Anterior cingulate cortex (tissue), 58 donors: ENCODE results near the gene SLIT3.
A peak's percentile ranks its signal among the peaks of the same experiment; 100 is the strongest.

ENCODE experiments used
- DNase-seq, 58 donors: peaks; one replicate each; lab custom pipeline; 2025; lab: John Stamatoyannopoulos, UW

The SLIT3 gene

DNA sequence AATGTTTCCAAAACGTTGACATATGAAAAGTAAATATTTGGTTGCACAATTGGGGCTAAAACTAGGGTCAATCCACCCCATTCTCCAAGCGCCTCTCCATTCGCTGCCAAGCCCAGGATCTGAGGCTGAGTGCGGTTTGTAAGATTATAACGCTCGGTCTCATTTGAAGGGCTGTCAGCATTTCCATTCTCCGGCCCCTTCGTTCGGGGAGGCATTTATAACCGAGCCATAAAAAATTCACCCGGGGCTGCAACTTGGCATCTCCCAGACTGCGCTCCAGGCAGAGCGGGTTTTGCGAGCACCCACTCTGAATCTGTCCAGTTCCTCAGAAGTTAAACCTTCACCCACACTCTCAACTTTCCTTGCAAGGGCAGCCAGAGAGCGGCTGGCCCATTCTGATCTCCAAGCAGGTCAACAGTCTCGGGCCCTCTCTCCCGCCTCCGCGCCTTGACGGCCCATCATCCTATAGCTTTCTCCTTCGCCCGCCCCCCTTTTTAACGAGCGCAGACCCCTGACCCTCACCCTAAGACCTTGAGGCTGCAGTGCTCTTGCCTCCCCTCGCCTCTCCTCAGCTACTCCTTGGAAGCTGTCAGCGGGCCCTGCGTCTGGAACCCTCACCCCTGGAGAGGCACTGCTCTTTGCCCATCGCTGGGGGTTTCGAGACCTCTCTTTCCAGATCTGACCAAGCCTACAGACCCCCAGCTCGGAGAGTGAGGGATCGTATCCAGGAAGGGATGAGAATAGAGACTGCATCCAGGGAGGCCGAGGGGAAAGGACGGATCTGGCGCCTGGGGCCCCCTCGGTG, 1.1 kb downstream of the SLIT3 start:
- peak in 1 of 58 donors; percentile 11 for DNase-seq

- no peak for DNase-seq
Observed at GRCh38 chr5:169299191-169299662, 1.7 kb downstream of the SLIT3 start.

DNA sequence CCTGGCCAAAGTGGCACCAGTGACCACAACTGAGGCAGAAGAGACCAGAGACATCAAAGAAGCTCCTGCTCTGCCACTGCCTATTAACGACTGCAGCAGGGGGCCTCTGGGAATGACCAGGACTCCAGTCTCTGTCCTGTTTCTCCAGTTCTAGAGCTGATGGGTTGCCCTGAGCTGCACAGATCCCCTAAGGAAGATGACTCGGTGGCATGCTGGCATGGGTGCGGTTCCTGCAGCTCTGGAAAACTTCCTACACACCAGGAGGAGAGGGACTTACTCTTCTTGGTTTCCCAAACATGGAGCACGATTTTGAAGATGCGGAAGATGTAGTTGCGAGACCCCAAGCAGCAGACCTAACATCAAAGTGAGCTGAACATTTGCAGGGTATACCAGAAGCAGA, 2.7 kb downstream of the SLIT3 start:
- DNase-seq = no peak

DNA sequence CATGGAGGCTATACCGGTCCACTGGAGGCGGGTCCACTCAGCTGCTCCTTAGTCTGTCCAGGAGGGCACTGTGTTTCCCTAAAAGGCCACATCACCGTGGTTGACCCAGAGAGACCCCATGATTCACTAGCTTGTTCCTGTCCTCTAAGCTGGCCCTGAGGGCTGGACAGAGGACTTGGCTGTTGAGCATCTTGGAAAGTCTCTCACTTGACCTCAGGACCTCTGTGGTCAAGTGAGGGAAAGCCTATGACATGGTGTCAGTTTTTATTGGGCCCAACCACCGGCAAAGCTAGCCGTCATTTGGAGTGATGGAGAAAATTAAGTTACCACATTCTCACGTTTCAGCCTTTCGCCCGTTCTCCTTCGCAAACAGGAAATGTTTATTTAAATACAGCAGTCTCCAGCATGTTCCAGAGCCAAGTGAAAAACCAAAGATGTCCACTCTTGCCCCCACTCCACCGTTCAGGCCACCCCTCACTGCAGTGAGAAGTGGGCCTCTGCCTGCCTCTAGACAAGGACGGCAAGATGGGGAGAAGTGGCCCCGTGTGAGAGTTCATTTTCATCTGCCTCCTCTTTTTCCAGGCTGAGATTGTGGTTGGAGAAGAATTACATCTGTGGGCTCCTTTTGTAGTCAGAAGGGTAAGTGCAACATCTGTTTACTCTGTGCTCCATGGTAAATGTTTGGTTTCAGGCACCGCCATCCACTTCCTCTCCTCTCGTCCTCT, 4.4 kb downstream of the SLIT3 start:
- no peak for DNase-seq

DNA sequence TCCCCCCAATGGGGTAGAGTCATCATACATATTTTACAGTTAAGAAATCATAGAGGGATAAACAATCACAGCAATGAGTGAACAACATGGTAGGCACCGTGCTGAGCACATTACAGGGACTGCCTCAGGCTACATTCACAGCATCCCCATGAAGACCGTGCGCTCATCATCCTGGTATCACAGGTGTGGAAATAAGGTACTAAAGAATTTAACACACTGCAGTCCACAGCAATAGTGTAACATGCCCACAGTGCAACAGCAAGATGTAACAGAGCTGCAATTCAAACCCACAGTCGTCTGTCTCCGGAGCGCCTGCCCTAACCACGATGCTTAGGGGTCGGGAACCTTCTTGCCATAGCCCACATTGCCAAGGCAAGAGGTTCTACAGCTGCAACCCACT, 5.6 kb downstream of the SLIT3 start:
- DNase-seq = no peak

- DNase-seq = no peak
Observed at GRCh38 chr5:169294621-169295020, 6.3 kb downstream of the SLIT3 start.

DNA sequence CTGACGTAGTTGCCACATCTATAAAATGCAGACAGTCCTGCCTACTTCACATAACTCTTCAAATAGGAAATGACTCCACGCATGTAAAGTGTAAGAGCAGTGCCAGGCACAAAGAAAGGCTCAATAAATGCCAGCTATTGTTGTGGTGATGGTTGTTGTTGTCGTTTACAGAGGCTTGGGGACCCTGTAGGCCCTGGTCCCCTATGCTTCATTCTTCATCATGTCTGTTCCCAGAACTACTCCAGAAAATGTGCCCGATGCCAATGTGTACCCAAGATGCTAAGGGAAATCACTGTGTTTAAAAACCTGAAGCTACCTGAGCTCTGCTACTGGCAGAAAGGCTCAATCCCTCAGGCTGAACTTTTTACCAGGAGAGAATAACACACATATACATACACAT, 9.1 kb downstream of the SLIT3 start:
- DNase-seq = no peak

- no peak for DNase-seq
Observed at GRCh38 chr5:169290895-169291294, 10.0 kb downstream of the SLIT3 start.

DNA sequence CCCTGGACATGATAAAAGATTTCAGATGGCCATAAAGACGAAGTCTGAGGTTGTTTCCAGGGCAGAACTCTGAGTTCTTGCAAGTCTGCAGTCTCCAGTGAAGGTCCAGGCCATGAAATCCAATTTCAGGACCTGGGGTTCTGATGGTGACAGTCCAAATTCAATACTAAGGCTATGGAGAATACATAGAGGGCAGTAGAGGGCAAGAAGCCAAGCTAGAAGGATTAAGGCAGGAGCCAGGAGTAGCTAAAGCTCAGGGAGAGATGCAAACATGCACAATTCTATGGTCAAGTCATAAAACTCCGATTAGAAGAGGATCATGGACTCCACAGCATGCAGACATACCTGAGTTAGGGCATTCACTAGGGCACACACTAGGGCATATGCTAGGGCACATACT, 11.4 kb downstream of the SLIT3 start:
- no peak for DNase-seq

- no peak for DNase-seq
Observed at GRCh38 chr5:169288066-169288930, 12.6 kb downstream of the SLIT3 start.

DNA sequence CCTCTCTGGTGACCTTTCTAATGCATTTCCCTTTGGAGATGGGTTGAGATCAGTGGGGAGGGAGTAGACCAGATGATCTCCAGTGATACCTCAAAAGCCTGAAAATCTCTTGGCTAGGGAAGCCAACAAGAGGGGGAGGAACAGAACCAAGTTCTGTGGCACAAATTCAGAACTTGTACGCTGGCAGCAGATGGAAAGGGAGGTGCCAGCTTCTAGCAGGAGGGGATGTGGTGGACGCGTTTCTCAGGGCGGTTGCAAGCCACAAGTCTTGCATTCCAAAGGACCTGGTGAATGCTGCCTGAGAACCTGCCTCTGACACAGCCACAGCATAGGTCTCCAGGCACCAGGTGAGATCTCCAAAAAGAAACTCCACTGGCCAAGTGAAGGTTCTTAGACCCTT, 13.4 kb downstream of the SLIT3 start:
- peak in 16 of 58 donors; percentile 4 to 57 (median 20) for DNase-seq

DNA sequence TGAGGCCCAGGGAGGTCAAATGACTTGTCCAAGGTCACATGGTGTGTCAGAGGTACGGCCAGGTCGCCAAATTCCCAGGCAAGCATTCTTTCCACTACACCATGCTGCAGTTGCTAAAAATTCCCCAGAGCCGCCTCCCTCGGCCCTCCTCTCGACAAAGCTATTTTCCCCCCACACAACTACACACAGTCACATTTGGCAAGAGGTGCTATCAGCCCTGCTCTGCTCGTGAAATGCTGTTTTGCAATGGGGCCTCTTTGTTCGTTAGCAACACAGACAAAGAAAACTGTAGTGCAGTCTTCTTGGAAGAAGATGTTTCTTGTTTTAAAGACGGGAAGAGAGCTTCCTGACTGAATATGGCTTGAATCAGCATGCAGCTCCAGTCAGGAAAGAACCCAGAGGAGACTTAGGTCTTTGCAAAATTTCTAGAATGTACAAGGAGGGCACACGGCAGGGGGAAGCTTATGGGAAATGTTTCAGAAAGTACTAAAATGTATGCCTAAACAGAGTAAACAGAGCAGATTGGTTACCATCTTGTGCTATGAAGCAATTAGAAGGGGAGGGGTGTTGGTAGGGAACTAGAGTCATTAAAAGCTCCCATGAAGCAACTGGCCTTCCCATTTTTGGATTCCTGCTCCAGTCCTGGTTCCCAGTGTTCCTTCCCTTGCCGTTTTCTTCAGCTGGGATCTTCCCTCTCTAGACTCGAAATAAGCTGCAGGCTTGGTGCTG, 14.2 kb downstream of the SLIT3 start:
- DNase-seq = peak in 28 of 58 donors; percentile 5 to 66 (median 22)

DNA sequence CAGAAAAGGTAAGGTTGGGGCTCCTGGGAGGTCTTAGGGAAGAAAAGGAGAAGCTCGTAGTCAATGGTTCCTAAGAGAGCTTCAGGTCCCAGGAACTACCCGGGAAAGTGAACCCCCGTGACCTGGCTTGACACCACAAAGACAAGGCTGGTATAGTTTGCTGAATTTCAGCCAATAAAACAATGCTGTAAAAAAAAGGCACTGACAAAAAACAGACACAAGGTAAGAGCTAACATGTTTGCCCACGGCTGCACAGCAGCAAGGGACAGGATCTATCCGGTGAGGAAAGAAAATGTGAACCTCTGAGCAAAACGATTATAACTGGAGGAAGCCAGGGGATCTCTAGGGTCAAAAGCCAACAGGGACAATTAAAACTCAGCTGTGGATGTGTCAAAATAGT, 17.1 kb downstream of the SLIT3 start:
- DNase-seq = no peak

DNA sequence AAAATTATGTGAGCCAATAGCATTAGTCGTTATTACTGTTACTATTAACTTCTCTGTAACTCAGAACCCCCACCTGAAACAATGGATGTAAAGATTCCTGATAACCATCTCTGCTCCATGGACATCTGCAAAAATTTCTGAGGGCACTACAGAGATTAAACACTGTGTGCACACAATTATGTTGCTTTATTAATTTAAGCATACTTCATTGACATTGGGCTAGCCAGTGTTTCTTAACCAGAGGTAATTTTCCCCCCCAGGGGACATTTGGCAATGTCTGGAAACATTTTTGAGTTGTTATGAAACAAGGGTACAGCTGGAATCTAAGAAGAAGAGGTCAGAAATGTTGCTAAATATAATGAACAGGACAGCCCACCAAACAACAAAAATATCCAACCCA, 19.3 kb downstream of the SLIT3 start:
- no peak for DNase-seq

DNA sequence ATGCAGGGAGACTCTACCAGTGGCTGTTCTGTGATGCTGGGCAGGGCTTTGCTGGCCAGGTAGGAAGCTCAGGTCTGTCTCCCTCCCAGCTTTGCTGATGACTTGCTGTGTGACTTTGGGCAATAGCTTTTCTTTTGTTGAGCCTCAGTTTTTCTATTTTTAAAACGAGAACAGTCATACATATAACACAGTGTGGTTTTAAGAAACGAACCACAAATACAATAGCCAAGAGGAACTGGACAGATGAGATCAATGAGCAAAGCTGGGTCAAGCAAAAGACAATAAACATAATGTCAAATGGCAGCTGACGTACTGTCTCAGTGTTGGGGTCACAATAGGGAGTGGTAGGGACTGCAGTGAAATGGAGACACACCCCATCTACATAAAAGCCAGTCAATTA, 20.2 kb downstream of the SLIT3 start:
- DNase-seq = no peak

DNA sequence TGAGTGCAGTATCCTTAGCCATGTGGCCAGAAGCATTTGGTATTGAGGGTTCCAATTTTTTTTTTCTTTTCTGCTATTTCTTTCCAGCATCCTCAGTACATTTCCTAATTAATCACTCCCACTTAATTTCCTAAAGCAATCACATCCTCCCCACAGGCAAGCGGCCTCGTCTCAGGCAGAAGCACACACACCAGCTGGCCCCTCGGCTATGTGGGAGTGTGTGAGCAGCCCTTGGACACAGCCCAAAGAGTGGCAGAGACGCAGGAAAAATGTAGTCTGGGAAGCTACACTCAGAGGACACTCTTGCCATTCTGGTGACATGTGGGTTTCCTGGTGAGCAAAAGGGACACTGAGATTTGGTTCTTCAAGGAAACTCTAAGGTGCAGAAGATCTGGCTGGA, 20.7 kb downstream of the SLIT3 start:
- peak in 33 of 58 donors; percentile 12 to 74 (median 40) for DNase-seq

DNA sequence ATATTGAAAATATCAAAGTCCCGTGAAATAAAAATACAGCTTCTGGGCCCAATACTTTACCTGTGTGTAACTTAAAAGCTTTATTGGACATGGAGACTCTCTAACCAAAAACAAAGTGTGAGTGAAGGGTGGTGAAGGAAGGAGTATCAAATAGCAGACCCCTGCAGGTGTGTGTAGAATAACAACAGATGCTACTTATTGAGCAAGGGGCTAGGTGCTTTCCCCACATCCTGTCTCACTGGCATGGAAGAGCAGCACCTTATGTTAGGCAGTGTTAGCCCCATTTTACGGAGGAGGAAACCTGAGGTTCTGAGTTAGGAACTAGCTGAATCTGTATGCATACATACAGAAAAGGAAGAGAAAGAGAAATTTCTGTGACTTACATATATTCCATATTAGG, 21.8 kb downstream of the SLIT3 start:
- no peak for DNase-seq

DNA sequence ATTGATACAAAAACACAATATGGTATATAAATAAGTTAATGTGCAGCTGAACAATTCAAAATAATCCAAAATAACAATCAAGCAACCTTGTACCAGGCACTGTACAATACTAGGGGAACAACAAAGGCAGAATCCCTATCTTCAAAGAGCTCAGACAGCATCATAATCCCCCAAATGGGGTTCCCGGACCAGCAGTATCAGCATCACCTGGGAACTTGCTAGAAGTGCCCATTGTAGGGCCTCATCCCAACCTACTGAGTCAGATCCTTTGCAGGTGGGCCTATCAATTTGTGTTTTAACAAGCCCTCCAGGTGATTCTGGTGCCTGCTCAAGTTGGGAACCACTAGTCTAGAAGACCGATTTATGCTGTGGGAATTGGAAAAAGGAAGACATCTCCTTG, 27.1 kb downstream of the SLIT3 start:
- no peak for DNase-seq

DNA sequence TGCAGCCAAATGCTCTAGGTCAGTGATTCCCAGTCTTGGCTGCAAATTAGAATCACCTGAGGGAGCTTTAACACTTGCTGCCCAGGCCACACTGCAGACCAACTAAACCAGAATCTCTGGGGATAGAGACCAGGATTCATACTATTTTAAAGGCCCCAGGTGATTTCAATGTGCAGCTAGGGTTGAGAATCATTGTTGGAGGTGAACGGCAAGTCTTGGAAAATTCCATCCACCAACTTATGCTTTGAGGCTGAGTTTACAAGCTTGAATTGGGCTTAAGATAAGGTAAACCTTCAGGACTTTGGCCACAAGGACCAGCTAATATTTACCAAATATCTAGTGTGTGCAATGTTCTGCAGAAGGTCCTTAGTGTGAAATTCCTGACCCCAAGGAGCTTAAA, 27.5 kb downstream of the SLIT3 start:
- DNase-seq = no peak

DNA sequence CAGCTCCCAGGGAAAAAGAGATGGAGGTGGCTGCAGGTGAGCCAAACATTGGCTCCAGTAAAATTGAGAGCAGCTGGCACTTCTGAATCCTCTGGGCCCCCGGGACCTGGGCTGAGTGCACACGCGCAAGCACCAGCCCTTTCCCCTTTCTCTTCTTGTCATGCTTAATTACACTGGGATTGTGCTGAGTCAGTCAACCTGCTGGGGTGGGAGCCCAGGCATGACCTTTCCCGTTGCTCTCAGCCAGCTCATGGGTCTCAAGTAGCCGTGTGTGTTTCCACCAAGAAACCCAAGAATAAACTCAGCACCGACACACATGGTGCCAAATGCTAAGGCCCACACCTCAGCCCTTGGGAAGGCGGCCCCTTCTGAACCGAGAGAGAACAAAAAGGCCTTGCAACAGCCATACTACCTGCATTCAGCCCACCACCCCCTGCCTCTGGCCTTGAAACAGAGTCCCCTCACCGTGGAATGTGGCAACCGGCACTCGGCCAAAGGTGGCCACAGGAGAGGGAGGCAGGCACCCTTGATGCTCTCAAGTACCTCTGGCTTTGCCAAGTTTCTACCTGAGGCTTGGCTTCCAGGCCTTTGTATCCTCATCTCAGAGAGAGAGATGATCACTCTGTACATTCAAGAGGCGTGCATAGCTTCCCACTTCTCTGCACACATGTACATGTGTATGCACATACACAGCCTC, 28.1 kb downstream of the SLIT3 start:
- DNase-seq = no peak
